ENCODE results near the gene COL4A2. TPM values are rescaled to one million over a fixed set of nuclear protein-coding genes. Genes with fewer than 3 reads are reported as not detected.

The COL4A2 gene
- total RNA-seq, 1 donor from 2014 or later = 1,556 TPM

DNA sequence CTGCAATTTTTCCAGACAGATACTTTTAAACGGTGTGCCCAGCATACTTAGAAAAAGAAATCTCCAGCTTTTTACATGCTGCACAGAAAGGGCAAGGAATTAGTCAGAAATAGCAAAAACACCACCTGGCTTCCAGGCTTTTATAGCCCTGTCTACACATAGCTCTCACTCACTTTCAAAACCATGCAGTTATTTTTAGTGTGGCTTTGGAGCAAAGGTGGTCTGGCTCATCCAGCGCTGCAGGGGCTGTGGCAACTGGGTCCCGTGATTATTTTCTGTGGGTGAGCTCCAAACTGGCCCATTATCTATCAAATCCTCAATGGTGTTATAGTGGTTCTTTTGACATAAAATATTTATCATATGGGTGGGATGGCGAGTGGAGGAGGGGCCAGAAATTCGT is 57.0 kb downstream of the COL4A2 start:
- Mint-ChIP-seq H3K27me3 (ENCODE audit: unreplicated experiment) (peaks cover 8% of the 10 kb centered on the region), H3K27ac (ENCODE audit: unreplicated experiment) (no peak overlapping the region), H3K4me1 (ENCODE audit: unreplicated experiment) (peaks cover 56% of the 10 kb centered on the region), H3K36me3 (ENCODE audit: low read depth, unreplicated experiment) (peaks cover 54% of the 10 kb centered on the region), H3K9me3 (ENCODE audit: unreplicated experiment) (no peaks in the 10 kb centered on the region), H3K4me3 (ENCODE audit: unreplicated experiment) (peak overlapping the region; percentile 37)
- TF ChIP-seq, protein P1, sequence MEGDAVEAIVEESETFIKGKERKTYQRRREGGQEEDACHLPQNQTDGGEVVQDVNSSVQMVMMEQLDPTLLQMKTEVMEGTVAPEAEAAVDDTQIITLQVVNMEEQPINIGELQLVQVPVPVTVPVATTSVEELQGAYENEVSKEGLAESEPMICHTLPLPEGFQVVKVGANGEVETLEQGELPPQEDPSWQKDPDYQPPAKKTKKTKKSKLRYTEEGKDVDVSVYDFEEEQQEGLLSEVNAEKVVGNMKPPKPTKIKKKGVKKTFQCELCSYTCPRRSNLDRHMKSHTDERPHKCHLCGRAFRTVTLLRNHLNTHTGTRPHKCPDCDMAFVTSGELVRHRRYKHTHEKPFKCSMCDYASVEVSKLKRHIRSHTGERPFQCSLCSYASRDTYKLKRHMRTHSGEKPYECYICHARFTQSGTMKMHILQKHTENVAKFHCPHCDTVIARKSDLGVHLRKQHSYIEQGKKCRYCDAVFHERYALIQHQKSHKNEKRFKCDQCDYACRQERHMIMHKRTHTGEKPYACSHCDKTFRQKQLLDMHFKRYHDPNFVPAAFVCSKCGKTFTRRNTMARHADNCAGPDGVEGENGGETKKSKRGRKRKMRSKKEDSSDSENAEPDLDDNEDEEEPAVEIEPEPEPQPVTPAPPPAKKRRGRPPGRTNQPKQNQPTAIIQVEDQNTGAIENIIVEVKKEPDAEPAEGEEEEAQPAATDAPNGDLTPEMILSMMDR (IDR thresholded peaks at IDR 0.05; ENCODE audit: unreplicated experiment) = no peak
- DNase-seq (ENCODE audit: low spot score) = no peak

DNA sequence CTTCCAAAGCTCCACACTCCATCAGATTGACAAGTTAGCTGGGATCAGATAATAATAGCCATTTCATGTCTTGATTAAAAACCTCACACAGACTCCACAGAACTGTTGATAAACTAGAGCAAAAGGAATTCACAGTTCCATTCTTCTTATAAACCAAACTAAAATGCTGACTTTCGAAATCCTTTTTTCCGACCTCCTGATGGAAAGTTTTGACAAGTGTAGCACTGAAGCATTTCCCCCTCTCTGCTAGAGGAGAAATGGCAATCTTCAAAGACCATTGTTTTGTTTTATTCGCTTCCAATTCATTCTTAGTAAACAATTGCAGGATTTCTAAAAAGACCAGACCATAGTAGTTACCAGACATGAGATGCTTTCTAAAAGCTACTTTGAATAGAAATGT is 58.8 kb downstream of the COL4A2 start:
- no peaks in the 10 kb centered on the region for H3K9me3 Mint-ChIP-seq (ENCODE audit: unreplicated experiment)
- H3K4me1 Mint-ChIP-seq (ENCODE audit: unreplicated experiment) = peaks cover 58% of the 10 kb centered on the region
- TF ChIP-seq, protein P1 (IDR thresholded peaks at IDR 0.05; ENCODE audit: unreplicated experiment) = no peak
- H3K27ac Mint-ChIP-seq (ENCODE audit: unreplicated experiment) = peak overlapping the region; percentile 43
- H3K27me3 Mint-ChIP-seq (ENCODE audit: unreplicated experiment) = peaks cover 10% of the 10 kb centered on the region
- peaks cover 53% of the 10 kb centered on the region for H3K36me3 Mint-ChIP-seq (ENCODE audit: low read depth, unreplicated experiment)
- DNase-seq (ENCODE audit: low spot score) = no peak
- peak overlapping the region; percentile 35 for H3K4me3 Mint-ChIP-seq (ENCODE audit: unreplicated experiment)

DNA sequence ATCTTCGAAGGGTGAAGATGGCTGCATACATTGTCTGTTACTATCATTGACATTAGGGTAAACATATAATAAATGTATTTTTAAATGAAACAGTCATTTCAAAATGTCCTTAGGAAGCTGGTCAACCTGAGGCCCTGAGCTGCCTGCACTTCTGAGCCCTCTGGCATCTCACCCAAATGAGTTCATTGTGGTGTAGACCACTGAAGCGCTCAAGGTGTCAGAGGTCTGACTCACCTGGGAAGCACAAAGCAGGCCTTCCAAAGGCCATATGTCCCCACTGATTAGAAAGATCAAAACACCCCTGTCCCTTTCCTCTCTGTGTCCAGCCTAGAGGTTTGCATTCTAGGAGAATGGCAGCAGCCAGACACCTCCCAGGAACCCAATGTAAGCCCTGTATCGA is 59.6 kb downstream of the COL4A2 start:
- Mint-ChIP-seq H3K27ac (ENCODE audit: unreplicated experiment) (peak overlapping the region; percentile 22), H3K4me1 (ENCODE audit: unreplicated experiment) (peaks cover 62% of the 10 kb centered on the region), H3K4me3 (ENCODE audit: unreplicated experiment) (no peak overlapping the region), H3K27me3 (ENCODE audit: unreplicated experiment) (peaks cover 11% of the 10 kb centered on the region), H3K36me3 (ENCODE audit: low read depth, unreplicated experiment) (peaks cover 55% of the 10 kb centered on the region), H3K9me3 (ENCODE audit: unreplicated experiment) (no peaks in the 10 kb centered on the region)
- no peak for DNase-seq (ENCODE audit: low spot score)
- TF ChIP-seq, protein P1 (IDR thresholded peaks at IDR 0.05; ENCODE audit: unreplicated experiment) = no peak

DNA sequence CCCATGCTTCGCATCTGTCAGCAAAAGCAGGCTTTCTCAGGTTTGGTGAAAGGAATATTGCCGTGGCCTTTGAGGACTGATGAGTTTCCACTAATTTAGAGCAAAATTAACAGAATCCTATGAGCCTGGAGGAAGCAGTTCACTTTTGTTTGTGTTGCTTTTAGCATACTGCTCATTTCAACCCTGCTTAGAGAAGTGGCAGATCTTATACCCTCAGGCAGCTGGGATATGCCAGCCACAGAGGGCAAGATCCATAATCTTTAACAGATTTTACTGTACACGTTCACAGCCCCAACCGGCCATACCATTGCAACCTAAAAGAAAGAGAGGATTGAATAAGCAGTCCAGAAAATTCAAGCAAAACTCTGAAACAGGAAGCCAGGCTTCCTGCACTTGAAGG is 60.5 kb downstream of the COL4A2 start:
- Mint-ChIP-seq H3K27ac (ENCODE audit: unreplicated experiment) (no peak overlapping the region), H3K9me3 (ENCODE audit: unreplicated experiment) (no peaks in the 10 kb centered on the region), H3K36me3 (ENCODE audit: low read depth, unreplicated experiment) (peaks cover 50% of the 10 kb centered on the region), H3K4me1 (ENCODE audit: unreplicated experiment) (peaks cover 71% of the 10 kb centered on the region), H3K4me3 (ENCODE audit: unreplicated experiment) (peak overlapping the region; percentile 25), H3K27me3 (ENCODE audit: unreplicated experiment) (peaks cover 11% of the 10 kb centered on the region)
- no peak for DNase-seq (ENCODE audit: low spot score)
- TF ChIP-seq, protein P1 (IDR thresholded peaks at IDR 0.05; ENCODE audit: unreplicated experiment) = no peak

DNA sequence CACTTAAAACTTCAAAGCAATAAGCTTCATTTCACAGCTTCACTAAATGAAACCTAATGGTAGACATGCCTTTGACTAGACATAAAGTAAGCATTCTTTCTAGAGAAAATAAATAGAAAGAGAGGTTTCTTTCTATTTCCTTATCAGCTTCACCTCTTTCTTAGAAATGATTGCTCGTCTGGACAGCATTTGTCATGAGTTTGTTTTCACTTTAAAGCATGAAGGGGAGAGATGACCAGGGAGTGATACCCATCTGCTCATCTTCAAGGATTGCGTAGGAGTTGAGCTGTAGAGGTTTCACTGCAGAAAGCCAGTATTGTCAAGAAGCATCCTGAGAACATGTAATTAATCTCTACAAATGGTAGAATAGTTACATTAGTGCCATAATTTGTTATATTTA is 61.3 kb downstream of the COL4A2 start:
- Mint-ChIP-seq H3K9me3 (ENCODE audit: unreplicated experiment) (no peaks in the 10 kb centered on the region), H3K4me3 (ENCODE audit: unreplicated experiment) (no peak overlapping the region), H3K4me1 (ENCODE audit: unreplicated experiment) (peaks cover 78% of the 10 kb centered on the region), H3K36me3 (ENCODE audit: low read depth, unreplicated experiment) (peaks cover 43% of the 10 kb centered on the region), H3K27me3 (ENCODE audit: unreplicated experiment) (peaks cover 11% of the 10 kb centered on the region), H3K27ac (ENCODE audit: unreplicated experiment) (no peak overlapping the region)
- TF ChIP-seq, protein P1 (IDR thresholded peaks at IDR 0.05; ENCODE audit: unreplicated experiment) = no peak
- DNase-seq (ENCODE audit: low spot score) = no peak
